HG03097 (cell line): ENCODE results near the gene GRIK4.
"Not testable (repeated sequence)": the region's sequence is repeated elsewhere in the genome, so short reads cannot be mapped to it uniquely, and the experiment has no call there.

Experiments
- ATAC-seq: cut with Tn5 transposase; IDR thresholded peaks from one replicate; pipeline ENCODE4 v1.9.1; 2021; ENCODE audit not compliant: unreplicated experiment, low FRiP score

GRIK4 gene

DNA sequence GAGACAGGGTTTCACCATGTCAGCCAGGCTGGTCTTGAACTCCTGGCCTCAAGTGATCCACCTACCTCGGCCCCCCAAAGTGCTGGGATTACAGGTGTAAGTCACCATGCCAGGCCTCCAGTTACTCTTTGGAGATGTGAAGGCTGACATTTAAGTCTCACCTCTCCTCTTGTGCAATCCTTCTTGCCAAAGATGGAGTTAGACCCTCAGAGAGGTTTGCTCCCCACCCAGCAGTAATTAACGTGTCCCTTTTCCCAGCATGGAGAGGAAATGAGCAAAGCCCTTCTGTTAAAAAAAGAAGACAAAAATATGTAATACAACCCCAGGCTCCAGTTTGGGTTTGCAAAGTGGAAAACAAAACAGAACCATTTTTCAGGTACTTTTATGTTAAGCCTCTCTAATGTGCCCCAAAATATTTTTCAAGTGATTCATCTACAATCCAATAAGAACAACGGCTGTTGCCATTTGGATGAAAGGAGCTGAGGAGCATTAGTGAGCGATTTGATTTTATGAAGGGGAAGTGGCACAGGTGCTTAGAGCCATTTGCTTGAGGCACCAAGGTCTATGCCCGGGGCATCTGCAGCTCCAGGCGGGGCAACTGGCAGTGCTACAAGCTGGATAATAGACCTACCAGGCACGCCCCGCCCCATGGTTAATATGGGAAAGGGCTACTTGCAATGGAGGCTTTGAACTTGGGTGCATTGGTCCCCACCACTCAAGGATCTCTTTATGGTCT, 57.2 kb downstream of the GRIK4 start:
- ATAC-seq = no peak

DNA sequence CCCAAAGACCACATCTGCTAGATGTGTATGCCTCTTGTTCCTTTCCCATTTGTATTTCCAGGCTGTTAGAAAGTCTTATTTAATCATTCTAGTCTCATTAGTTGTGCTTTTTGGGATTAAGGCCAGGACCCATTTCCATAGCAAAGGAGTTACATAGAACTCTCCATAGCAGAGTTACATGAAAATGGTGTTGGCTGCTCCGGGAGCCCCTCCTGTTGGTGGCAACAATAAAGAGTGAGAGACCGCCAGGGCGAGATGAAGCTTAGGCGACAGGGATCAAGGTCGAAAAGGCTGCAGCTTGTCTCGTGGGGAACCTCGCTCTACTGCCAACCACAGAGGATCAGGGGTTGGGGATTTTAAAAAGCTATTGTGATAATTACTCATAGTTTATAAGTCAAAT, 58.3 kb downstream of the GRIK4 start:
- no peak for ATAC-seq

DNA sequence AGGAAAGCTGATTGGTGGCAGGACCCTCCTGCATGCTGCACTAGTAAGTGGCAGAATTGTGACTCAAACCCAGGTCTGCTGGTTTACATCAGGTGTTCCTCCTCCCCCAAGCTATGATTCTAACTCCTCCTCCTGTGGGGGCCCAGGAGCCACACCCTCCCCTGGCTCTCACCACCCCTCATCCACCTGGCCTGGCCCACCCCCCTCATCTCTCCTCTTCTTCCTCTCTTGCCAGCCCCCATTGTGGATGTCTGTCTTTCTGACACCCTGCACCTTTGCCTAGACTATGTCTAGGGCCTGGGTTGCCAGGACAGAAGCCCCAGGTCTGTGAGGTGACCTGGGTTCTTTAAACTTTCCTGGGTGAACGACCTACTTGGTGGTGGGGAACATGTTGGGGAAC, 59.9 kb downstream of the GRIK4 start:
- no peak for ATAC-seq

DNA sequence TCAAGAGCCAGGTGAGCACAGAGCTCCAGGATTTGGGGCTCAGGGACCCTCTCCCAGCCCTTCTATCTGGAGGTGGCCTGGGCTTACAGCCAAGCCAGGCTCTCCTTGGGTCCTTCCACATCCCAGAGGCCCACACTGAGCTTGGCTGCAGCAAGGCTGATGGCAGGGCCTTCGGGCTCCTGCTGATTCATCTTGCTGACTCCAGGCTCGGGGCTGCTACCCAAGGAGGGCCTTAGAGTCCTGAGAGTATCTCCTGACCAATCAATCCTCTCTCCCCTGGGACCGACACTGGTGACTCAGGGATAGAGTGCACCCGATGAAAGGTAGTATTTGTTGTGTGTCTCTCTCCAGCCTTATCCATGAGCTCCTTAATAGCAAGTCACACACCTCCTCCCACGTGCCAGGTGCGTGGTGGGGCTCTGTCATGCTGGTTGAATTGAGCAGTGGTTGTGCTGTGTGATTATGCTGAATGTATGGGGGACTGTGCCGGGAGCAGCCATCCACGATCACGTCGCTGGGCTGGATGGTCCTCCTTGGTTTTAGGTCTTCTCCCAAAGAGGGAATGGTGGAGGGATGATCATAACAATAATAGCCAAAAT, 62.3 kb downstream of the GRIK4 start:
- ATAC-seq = no peak

DNA sequence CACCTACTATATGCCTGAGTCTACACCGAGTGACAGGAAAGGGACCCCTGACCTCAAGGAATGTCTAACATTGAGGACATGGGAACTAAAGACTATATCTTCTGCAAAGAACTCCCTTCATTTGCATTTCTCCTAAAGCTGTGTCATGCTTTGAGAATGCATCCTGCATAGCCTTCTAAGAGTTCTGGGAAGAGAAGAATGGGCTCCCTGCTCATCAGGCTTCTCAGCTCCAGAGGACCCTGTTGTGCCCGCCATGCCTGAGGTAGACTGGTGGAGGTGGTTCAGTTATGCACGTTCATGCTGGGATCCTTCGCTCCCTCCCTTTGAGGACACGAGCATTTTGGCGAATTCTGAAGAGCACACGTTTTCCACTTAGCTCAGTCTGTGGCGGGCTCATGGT, 63.3 kb downstream of the GRIK4 start:
- ATAC-seq = no peak

DNA sequence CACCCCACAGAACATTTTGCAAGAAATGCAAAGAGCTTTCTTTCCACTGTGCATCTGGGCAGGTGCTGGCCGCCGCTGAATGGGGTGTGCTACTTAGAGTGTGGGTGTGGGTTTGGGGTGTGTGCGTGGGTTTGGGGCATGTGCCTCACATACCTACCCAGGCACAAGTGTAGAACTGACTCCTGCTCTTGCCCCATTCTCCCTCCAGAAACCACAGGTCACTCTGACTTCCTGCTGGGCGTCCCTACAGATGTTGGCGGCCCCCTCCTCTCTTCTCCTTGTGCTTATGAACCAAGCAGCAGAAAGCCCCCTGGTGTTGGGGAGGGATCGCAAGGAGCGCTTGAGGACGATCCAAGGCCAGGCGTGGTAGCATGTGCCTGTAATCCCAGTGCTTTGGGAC, 63.9 kb downstream of the GRIK4 start:
- no peak for ATAC-seq

DNA sequence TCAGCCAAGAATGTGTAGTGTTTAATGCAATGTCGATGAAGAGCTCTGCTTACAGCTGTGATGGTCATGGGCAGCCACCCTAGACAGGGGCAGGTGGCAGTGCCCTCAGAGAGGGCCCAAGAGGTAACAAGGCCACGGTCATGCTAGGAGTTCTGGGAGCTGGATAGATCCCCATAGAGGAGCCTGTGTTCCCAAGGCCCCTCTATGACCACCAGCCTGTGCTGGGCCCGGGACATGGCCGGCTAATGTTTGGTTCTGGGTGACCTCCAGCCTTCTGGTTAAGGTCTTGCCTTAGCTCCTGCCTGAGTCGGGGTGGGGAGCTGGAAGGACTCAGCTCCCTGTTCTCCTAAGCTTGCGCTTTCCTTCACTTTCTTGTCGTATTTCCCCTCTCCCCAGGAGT, 65.1 kb downstream of the GRIK4 start:
- no peak for ATAC-seq

DNA sequence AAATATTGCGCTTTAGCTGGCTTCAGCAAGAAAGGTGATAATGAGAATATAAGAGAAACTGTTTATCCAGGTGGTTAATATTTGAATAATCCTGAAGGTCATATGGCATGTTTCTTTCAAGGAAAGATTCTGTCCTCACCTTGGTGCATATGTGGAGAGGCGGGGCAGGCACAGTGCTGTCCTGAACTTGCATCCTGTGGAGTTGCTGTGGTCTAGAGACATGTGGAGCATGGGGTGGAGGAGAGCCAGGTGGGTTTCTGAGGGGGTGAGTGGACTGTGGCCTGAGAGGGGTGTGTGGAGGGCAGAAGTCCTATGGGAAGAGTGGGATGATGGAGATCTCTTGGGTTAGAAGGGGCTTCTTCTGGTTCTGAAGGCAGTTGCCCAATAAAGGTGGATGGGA, 65.5 kb downstream of the GRIK4 start:
- no peak for ATAC-seq

DNA sequence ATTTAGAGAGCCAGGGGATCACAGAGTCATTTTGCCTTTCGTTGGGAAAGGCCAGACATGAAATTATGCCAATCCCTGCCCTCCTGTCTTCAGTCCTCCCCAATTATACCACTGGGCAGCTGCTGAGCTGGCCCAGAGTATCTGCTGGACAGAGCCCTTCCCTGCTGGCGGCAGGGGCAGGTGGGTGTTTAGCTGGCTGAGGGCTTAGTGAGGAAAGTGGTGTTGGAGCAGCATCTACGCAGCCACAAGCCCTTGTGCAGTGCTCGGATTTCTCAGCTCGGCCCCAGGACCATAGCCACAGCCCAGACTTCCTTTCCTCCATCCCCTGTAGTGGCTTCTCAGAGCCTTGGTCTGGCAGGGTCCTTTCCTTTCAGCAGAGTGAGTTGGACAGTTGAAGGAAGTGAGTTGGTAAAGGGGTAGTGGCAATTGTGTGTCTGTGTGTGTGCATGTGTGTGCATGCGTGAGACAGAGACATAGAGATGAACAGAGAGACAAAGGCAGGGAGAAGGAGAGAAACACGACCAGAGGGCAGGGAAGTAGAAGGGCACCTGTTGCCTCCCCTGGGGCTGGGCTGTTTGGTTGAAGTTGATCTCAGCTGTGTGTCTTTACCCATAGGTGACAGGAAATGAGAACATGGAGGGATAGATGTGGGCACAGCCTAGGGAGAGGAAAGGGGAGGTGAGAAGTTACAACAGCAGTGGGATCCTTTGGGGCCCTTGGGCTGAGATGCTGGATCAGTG, 66.2 kb downstream of the GRIK4 start:
- ATAC-seq = no peak

DNA sequence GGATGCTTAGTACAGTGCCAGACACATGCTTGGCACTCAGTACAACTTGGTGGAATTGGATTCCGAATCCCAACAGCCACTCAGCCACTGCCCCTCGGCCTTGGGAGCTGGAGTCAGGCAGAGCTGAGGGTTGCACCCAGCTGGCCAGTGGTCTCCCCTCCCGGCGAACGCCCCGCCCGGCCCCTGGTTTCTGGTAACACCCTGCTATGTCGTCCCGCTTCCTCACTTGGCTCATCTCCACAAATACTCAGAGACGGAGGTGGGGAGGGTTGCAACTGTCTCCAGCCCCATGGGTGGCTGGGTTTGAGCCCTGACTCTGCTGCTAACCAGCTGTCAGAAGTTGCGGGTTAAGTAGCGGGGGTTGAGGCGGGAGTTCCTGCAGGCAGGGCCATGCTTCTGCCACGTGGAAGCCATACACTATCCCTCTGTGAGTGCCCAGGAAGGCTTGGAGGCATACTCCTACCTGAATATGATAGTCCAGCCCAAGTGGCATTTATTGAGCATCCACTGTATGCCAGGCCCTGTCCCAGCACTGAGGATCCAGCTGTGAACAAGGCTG, 67.1 kb downstream of the GRIK4 start:
- ATAC-seq = no peak

DNA sequence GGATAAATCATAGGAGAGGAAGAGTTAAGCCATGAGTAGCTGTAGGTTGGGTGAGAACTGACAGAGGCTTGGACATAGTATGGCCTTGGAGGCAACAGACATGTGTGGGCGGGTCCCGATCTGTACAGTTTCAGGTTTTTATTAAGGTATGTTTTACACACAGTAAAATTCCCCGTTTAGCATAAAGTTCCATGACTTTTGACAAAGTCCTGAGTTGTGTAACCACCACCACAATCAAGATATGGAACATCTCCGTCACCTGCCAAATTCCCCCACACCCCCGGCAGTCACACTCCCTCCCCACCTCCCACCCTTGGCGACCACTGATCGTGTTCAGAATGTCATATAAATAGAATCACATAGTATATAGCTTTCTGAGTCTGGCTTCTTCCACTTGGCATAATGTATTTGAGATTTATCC, 68.1 kb downstream of the GRIK4 start:
- no peak for ATAC-seq

DNA sequence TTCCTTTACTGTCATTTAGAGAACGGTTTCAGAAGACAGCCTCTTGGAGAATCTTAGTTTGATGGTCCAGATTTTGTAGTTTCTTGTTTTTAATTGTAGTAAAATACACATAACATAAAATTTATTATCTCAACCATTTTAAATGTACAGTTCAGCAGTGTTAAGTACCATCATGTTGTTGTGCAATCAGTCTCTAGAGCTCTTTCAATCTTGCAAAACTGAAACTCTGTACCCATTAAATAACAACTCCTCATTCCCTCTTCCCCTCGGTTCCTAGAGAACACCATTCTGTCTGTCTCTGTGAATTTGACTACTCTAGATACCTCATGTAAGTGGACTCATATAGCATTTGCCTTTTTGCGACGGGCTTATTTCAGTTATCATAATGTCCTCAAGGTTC, 69.8 kb downstream of the GRIK4 start:
- no peak for ATAC-seq

DNA sequence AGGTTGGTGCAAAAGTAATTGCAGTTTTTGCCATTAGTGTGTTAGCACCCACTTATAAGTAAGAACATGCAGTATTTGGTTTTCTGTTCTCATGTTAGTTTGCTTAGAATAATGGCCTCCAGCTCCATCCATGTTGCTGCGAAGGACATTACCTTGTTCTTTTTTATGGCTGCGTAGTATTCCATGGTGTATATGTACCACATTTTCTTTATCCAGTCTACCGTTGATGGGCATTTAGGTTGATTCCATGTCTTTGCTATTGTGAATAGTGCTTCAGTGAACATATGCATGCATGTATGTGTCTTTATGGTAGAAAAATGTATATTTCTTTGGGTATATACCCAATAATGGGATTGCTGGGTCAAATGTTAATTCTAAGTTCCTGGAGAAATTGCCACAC, 71.0 kb downstream of the GRIK4 start:
- not testable (repeated sequence) for ATAC-seq

DNA sequence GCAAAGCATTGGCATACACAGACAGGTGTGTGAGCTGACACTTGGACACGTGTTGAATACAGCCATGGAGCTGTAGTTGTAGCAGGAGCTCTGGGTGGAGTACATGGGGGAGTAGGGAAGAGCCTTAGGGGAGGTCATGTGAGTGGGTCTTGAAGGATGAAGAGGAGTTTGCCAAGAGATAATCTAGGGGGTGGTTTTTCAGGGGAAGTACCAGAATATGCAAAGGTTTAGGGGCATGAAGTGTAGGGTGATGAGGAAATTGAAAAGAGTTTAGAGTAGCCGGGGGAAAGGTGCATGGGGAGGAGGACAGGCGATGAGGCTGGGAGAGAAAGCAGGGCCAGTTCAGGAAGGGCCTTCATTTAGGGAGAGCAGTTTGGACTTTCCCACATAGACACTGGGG, 74.5 kb downstream of the GRIK4 start:
- ATAC-seq = no peak

DNA sequence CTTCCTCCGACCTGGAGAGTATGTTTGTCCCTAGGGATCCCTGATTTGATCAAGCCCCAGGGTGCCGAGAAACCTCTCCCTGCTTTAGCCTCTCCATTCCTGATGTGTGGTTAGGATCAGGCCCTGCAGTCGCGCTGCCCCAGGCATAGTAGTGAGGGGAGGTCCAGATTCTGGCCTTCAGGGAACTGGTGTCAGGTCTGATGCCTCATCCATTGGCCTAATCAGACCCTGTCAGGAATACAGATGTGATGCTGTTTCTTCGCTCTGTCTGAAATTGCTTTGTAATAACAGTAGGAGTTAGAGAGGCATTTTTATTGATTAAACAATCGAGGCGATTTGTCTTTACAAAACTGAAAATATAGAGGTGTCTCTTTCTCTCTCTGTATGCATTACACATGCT, 75.2 kb downstream of the GRIK4 start:
- ATAC-seq = no peak

DNA sequence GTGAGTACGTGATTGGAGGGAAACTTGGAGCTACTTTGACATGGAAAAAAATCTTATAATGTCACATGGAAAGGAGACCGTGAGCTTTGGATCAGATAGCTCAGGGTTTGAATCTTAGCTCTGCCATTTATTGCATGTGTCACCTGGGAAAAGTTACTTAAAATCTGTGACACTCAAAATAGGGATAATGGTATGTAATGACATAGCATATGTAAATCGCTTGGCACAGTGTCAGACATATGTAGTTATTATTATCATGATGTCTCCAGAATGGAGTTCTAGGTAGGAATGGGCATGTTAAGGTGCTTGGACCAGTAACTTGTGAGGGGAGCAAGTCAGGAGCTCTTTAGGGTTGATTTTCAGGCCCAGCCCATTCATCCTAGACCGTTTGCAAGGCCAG, 75.8 kb downstream of the GRIK4 start:
- ATAC-seq = no peak

DNA sequence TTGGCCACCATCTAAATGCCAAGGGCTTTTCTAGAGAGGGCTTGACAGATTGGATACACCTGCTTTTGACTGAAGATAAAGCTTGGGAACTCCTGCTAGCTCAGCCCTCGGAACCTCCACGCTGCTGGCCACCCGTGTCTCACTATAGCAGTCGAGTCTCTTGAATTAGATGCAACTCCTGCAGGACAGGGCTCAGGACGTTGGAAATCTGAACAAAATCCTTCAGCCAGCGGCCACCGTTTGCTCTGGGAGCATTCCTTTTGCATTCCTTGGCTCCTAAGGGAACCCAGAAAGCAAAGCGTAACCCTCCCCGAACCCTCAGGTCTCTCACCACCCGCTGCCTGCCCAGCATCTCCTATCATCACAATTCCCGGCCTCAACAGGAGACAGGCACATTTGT, 77.8 kb downstream of the GRIK4 start:
- no peak for ATAC-seq

DNA sequence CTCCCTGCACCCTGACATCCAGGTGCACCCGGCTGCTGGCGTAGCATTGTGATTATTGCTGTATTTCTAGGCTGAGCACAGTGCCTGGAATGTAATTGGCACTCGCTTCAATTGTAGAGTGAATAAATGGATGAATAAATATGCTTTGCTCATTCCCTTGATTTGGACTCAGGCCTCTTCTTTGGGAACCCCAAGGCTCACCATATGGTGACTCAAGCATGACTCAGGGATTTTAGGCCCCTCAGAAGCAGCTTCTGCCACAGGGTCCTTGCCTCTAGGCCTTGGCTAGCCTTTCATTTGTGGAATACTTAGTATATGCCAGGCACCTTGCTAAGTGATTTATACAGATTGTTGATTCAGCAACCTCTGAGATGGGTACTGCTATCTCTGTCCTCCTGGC, 78.9 kb downstream of the GRIK4 start:
- ATAC-seq = no peak

DNA sequence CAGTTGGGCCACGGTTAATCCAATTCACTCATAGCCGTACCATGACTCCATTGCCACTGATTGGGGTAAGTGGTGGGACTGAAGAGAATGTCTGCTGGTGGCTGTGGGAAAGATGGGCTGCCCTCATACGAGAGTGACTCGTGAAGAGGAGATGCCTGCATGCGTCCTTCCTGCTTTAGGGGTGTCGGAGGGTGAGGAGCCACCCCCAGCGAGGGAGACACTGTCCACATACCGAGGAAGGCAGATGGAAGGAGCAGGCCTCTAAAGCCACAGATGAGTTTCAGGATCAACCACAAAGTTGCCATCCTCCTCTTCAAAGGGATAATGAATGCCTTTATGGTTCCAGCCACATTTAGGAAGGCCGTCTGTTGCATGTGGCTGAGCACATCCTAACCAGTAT, 83.2 kb downstream of the GRIK4 start:
- ATAC-seq = no peak

DNA sequence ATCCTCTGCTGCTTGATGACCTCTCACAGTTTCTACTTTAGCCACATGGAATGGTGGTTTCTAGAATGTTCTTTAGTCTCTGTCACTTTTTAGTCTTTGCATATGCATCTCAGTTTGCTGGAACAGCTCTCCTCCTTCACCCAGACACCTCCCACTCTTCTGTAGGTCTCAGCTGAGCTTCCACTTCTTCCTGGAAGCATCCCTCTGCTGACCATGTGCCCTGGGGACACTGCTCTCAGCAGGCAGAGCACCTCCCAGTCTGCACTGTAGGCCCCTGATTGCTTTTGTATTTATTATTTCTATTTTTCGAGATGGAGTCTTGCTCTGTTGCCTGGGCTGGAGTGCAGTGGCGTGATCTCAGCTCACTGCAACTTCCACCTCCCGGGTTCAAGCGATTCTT, 84.0 kb downstream of the GRIK4 start:
- no peak for ATAC-seq
